ENCODE data around the gene PRKCSH.

The PRKCSH gene

DNA sequence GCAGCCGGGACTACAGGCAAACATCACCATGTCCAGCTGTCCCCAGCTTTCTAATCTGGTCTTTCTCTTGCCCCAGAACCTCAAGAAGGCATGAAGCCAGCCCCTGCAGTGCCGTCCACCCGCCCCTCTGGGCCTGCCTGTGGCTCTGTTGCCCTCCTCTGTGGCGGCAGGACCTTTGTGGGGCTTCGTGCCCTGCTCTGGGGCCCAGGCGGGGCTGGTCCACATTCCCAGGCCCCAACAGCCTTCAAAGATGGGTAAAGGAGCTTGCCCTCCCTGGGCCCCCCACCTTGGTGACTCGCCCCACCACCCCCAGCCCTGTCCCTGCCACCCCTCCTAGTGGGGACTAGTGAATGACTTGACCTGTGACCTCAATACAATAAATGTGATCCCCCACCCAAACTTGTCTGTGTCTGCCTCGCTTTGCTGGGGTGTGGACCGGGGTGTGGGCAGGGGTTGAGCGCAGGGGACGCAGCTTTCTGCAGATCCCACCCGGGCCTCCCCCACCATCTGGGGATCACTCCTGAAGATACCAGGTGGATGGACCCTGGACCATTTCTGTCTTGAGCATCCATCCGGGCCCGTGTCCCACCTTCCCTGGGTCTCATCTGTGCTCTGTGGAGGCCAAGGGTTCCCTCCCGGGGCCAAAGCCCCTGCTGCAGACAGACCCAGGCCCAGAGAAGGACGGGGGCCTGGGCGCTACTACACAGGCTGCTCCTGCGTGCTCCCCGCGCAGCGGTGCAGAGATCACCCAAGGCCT is 15.3 kb downstream of the PRKCSH start:
- H3K9me3 ChIP-seq (replicated peaks in 1 of 2; ENCODE audit: control insufficient read depth in 2 of 2, insufficient read depth in 1 of 2, low read depth in 1 of 2, low read length in 2 of 2) = no peaks in the 10 kb centered on the region
- H3K27me3 ChIP-seq (ENCODE audit: control insufficient read depth in 3 of 3, insufficient read depth in 3 of 3, low read depth in 1 of 3, low read length in 3 of 3) = no peaks in the 10 kb centered on the region
- H3K4me3 ChIP-seq (ENCODE audit: low read length in 2 of 2) = no peak overlapping the region
- no peak overlapping the region for H3K23ac ChIP-seq (ENCODE audit: low read depth, low read length, poor library complexity)
- H3K79me1 ChIP-seq (ENCODE audit: low read depth, low read length) = peaks cover 3% of the 10 kb centered on the region
- peaks cover 15 to 16% of the 10 kb centered on the region in 2 donors for H3K4me1 ChIP-seq (ENCODE audit: control insufficient read depth in 2 of 2, insufficient read depth in 1 of 2, low read depth in 1 of 2, low read length in 2 of 2)
- H2BK15ac ChIP-seq (ENCODE audit: low read length) = no peak overlapping the region
- peak overlapping the region; percentile 90 for H2BK12ac ChIP-seq (ENCODE audit: low read length)
- no peak overlapping the region for H3K14ac ChIP-seq (ENCODE audit: low read length)
- no peak overlapping the region for H3K4ac ChIP-seq (ENCODE audit: low read length)
- no CpG with 5 or more reads among the region's 21 CpGs for WGBS, 2 donors (ENCODE audit: extremely low coverage in 2 of 2, insufficient read length in 2 of 2, insufficient replicate concordance in 1 of 2)
- peak overlapping the region; percentile 50 for H3K27ac ChIP-seq (replicated peaks; ENCODE audit: low read length)
- H3K4me2 ChIP-seq (ENCODE audit: insufficient read depth, low read length, poor library complexity, severe bottlenecking) = no peak overlapping the region
- no peak overlapping the region for H2AFZ ChIP-seq (ENCODE audit: low read length)
- no peak overlapping the region for H4K91ac ChIP-seq (ENCODE audit: low read depth, low read length, poor library complexity)
- no peak overlapping the region for H3K18ac ChIP-seq (ENCODE audit: low read length)
- no peak overlapping the region for H2BK120ac ChIP-seq (ENCODE audit: low read depth, low read length)
- DNase-seq (ENCODE audit: low spot score) = no peak
- H3K9ac ChIP-seq (ENCODE audit: low read depth, low read length, poor library complexity) = no peak overlapping the region
- H3K36me3 ChIP-seq (replicated peaks in 1 of 2; ENCODE audit: control insufficient read depth in 2 of 2, insufficient read depth in 2 of 2, low read length in 2 of 2) = peaks cover 24 to 80% of the 10 kb centered on the region in 2 donors
- peak overlapping the region; percentile 65 for H2AK5ac ChIP-seq (ENCODE audit: low read depth, low read length)
- no peak overlapping the region for H4K8ac ChIP-seq (ENCODE audit: low read depth, low read length)
- no peak overlapping the region for H2BK5ac ChIP-seq (ENCODE audit: low read length)

DNA sequence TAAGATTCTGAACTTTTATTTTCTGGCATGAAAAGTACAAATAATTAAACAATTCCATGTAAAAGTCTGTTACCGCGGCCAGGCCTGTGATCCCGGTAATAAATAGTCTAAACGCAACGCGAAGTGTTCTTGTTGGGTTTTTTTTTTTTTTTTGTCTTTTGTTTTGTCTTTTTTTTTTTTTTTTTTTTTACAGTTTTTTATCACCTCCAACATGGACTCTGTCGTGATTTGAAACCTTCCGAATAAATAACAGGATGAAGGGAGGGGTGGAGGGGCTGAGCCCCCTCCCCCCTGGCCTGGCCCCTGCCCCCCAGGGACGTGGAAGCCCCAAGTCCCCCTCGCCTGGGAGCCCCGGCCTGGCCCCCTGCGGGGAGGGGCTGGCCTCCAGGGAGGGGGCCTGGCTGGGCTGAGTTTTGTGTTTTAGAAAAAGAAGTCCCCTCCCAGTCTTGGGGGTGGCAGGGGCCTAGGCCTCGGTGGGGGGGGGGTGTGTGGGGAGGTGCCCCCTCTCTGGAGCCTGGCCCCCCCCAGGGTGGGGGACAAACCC is 16.0 kb downstream of the PRKCSH start:
- H3K4ac ChIP-seq (ENCODE audit: low read length) = no peak overlapping the region
- no peak overlapping the region for H3K4me2 ChIP-seq (ENCODE audit: insufficient read depth, low read length, poor library complexity, severe bottlenecking)
- H2BK120ac ChIP-seq (ENCODE audit: low read depth, low read length) = peak overlapping the region; percentile 54
- H2AK5ac ChIP-seq (ENCODE audit: low read depth, low read length) = peak overlapping the region; percentile 19
- H3K14ac ChIP-seq (ENCODE audit: low read length) = no peak overlapping the region
- H3K36me3 ChIP-seq (replicated peaks in 1 of 2; ENCODE audit: control insufficient read depth in 2 of 2, insufficient read depth in 2 of 2, low read length in 2 of 2) = peaks cover 21 to 78% of the 10 kb centered on the region in 2 donors
- H2BK12ac ChIP-seq (ENCODE audit: low read length) = no peak overlapping the region
- peak overlapping the region; percentile 38 for H2BK15ac ChIP-seq (ENCODE audit: low read length)
- no peak overlapping the region for H4K8ac ChIP-seq (ENCODE audit: low read depth, low read length)
- no peak for DNase-seq (ENCODE audit: low spot score)
- no peaks in the 10 kb centered on the region for H3K27me3 ChIP-seq (ENCODE audit: control insufficient read depth in 3 of 3, insufficient read depth in 3 of 3, low read depth in 1 of 3, low read length in 3 of 3)
- no peak overlapping the region for H2BK5ac ChIP-seq (ENCODE audit: low read length)
- peak overlapping the region; percentile 24 for H3K9ac ChIP-seq (ENCODE audit: low read depth, low read length, poor library complexity)
- peaks cover 1% of the 10 kb centered on the region for H3K79me1 ChIP-seq (ENCODE audit: low read depth, low read length)
- peaks cover 15 to 16% of the 10 kb centered on the region in 2 donors for H3K4me1 ChIP-seq (ENCODE audit: control insufficient read depth in 2 of 2, insufficient read depth in 1 of 2, low read depth in 1 of 2, low read length in 2 of 2)
- H3K4me3 ChIP-seq (ENCODE audit: low read length in 2 of 2) = no peak overlapping the region
- no peak overlapping the region for H3K23ac ChIP-seq (ENCODE audit: low read depth, low read length, poor library complexity)
- no CpG with 5 or more reads among the region's 13 CpGs for WGBS, 2 donors (ENCODE audit: extremely low coverage in 2 of 2, insufficient read length in 2 of 2, insufficient replicate concordance in 1 of 2)
- peak overlapping the region; percentile 50 for H3K27ac ChIP-seq (replicated peaks; ENCODE audit: low read length)
- H2AFZ ChIP-seq (ENCODE audit: low read length) = no peak overlapping the region
- H3K9me3 ChIP-seq (replicated peaks in 1 of 2; ENCODE audit: control insufficient read depth in 2 of 2, insufficient read depth in 1 of 2, low read depth in 1 of 2, low read length in 2 of 2) = no peaks in the 10 kb centered on the region
- peak overlapping the region; percentile 44 for H3K18ac ChIP-seq (ENCODE audit: low read length)
- no peak overlapping the region for H4K91ac ChIP-seq (ENCODE audit: low read depth, low read length, poor library complexity)

DNA sequence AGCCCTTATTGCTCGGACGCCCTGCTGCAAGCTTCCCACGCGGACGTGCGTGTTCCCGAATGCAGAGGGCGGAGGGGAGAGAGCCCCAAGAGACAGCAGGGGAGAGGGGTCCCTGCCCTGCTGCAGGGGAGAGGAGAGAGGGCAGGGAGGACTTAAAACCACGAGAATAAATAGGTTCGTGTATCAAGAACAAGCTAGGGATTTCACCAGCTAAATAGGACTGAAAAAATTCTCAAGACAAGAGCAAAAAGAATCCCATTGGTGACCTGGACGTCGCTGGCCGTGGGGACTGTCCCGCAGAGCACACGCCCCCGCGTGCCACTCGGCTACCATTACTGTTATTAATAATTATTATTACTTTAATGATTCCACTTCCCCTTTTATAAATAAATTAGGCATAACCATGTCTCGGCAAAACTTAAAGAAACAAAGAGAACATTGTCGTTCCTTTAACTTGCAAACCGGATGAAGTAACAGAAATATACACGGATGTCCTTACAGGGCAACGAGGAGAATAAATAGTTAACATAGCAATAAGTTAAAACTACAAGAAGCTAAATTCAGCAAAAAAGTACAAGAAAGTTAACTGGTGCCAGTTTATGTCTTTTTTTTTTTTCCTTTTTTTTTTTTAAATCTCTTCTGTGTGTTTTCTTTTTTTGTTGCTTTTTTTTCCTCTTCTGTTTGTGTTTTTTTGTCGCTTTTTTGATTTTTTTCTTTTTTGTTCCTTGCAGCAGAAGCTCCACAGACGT is 16.6 kb downstream of the PRKCSH start:
- no peak overlapping the region for H3K4me3 ChIP-seq (ENCODE audit: low read length in 2 of 2)
- H3K9ac ChIP-seq (ENCODE audit: low read depth, low read length, poor library complexity) = peak overlapping the region; percentile 24
- H3K9me3 ChIP-seq (replicated peaks in 1 of 2; ENCODE audit: control insufficient read depth in 2 of 2, insufficient read depth in 1 of 2, low read depth in 1 of 2, low read length in 2 of 2) = no peaks in the 10 kb centered on the region
- H3K14ac ChIP-seq (ENCODE audit: low read length) = no peak overlapping the region
- peak overlapping the region; percentile 38 for H2BK15ac ChIP-seq (ENCODE audit: low read length)
- H3K27me3 ChIP-seq (ENCODE audit: control insufficient read depth in 3 of 3, insufficient read depth in 3 of 3, low read depth in 1 of 3, low read length in 3 of 3) = no peaks in the 10 kb centered on the region
- H2AFZ ChIP-seq (ENCODE audit: low read length) = no peak overlapping the region
- H2BK5ac ChIP-seq (ENCODE audit: low read length) = no peak overlapping the region
- H3K36me3 ChIP-seq (replicated peaks in 1 of 2; ENCODE audit: control insufficient read depth in 2 of 2, insufficient read depth in 2 of 2, low read length in 2 of 2) = peaks cover 16 to 77% of the 10 kb centered on the region in 2 donors
- DNase-seq (ENCODE audit: low spot score) = no peak
- peaks cover 1% of the 10 kb centered on the region for H3K79me1 ChIP-seq (ENCODE audit: low read depth, low read length)
- H2AK5ac ChIP-seq (ENCODE audit: low read depth, low read length) = peak overlapping the region; percentile 19
- WGBS, 2 donors (ENCODE audit: extremely low coverage in 2 of 2, insufficient read length in 2 of 2, insufficient replicate concordance in 1 of 2) = no CpG with 5 or more reads among the region's 25 CpGs
- H4K91ac ChIP-seq (ENCODE audit: low read depth, low read length, poor library complexity) = no peak overlapping the region
- no peak overlapping the region for H4K8ac ChIP-seq (ENCODE audit: low read depth, low read length)
- H3K23ac ChIP-seq (ENCODE audit: low read depth, low read length, poor library complexity) = no peak overlapping the region
- peaks cover 15 to 16% of the 10 kb centered on the region in 2 donors for H3K4me1 ChIP-seq (ENCODE audit: control insufficient read depth in 2 of 2, insufficient read depth in 1 of 2, low read depth in 1 of 2, low read length in 2 of 2)
- H2BK120ac ChIP-seq (ENCODE audit: low read depth, low read length) = peak overlapping the region; percentile 54
- H3K4ac ChIP-seq (ENCODE audit: low read length) = no peak overlapping the region
- H3K27ac ChIP-seq (replicated peaks; ENCODE audit: low read length) = peak overlapping the region; percentile 26
- no peak overlapping the region for H2BK12ac ChIP-seq (ENCODE audit: low read length)
- H3K18ac ChIP-seq (ENCODE audit: low read length) = peak overlapping the region; percentile 44
- peak overlapping the region; percentile 31 for H3K4me2 ChIP-seq (ENCODE audit: insufficient read depth, low read length, poor library complexity, severe bottlenecking)
